HepG2 (cell line): ENCODE data around the gene KHNYN. TPM values are rescaled to one million over a fixed set of nuclear protein-coding genes. Genes with fewer than 3 reads are reported as not detected.

ENCODE experiments used
- AGO2 ChIP-seq: fragments of 200-400 bp; formaldehyde crosslinking; optimal IDR thresholded peaks from 2 replicates; pipeline ENCODE3; 2017; ENCODE audit warnings: mild to moderate bottlenecking, low read depth, low read length, moderate library complexity
- CHD4 ChIP-seq: fragments of 200-600 bp; sonication (generic); IDR thresholded peaks from 2 replicates; pipeline ENCODE4 v1.7.0; 2017; ENCODE audit warnings: mild to moderate bottlenecking, low read length, borderline replicate concordance
- EEA1 ChIP-seq: sonication (generic); formaldehyde crosslinking; IDR thresholded peaks from 2 replicates; pipeline ENCODE4 v1.5.1; 2020; ENCODE audit warnings: mild to moderate bottlenecking, missing genetic modification reagents, borderline replicate concordance
- FIP1L1 ChIP-seq: fragments of 200-400 bp; formaldehyde crosslinking; IDR thresholded peaks from 2 replicates; pipeline ENCODE4 v1.6.1; 2018; ENCODE audit warnings: low read depth, mild to moderate bottlenecking, low read length, moderate library complexity, borderline replicate concordance; ENCODE audit not compliant: insufficient read depth
- KDM5B ChIP-seq: sonication (generic); formaldehyde crosslinking; IDR thresholded peaks from 2 replicates; pipeline ENCODE4 v1.4.0; 2020; ENCODE audit warnings: missing genetic modification reagents, mild to moderate bottlenecking, borderline replicate concordance
- MAFF ChIP-seq: IDR thresholded peaks from 2 replicates; pipeline ENCODE4 v1.6.1; 2011; ENCODE audit warnings: low read depth, low read length, improper control_type of control experiment
- MAFG ChIP-seq: sonication (generic); formaldehyde crosslinking; IDR thresholded peaks from 2 replicates; pipeline ENCODE4 v1.5.1; 2020; ENCODE audit warnings: mild to moderate bottlenecking, missing genetic modification reagents
- NR2F2 ChIP-seq: IDR thresholded peaks from 2 replicates; pipeline ENCODE4 v1.6.1; 2012; ENCODE audit warnings: low read depth, inconsistent platforms, borderline replicate concordance
- PCBP2 ChIP-seq: fragments of 200-400 bp; formaldehyde crosslinking; optimal IDR thresholded peaks from 2 replicates; pipeline ENCODE3; 2018; ENCODE audit warnings: low read length, low read depth; ENCODE audit not compliant: poor library complexity, severe bottlenecking
- PHF8 ChIP-seq: sonication (generic); formaldehyde crosslinking; IDR thresholded peaks from 2 replicates; pipeline ENCODE4 v1.5.0; 2020; ENCODE audit warnings: missing genetic modification reagents
- RXRB ChIP-seq: IDR thresholded peaks from 2 replicates; pipeline ENCODE4 v1.6.1; 2016; ENCODE audit warnings: borderline replicate concordance, missing genetic modification reagents, missing compliant biosample characterization
- TMF1 ChIP-seq: sonication (generic); formaldehyde crosslinking; IDR thresholded peaks from 2 replicates; pipeline ENCODE4 v1.8.1; 2022; ENCODE audit warnings: low read depth, missing genetic modification reagents
- XRCC5 ChIP-seq: fragments of 200-400 bp; formaldehyde crosslinking; optimal IDR thresholded peaks from 2 replicates; pipeline ENCODE3; 2017; ENCODE audit warnings: mild to moderate bottlenecking, low read length
- ZC3H4 ChIP-seq: sonication (generic); formaldehyde crosslinking; IDR thresholded peaks from 2 replicates; pipeline ENCODE4 v1.4.0; 2020; ENCODE audit warnings: missing genetic modification reagents, borderline replicate concordance
- ZIK1 ChIP-seq: sonication (generic); formaldehyde crosslinking; IDR thresholded peaks from 2 replicates; pipeline ENCODE4 v1.5.0; 2020; ENCODE audit warnings: mild to moderate bottlenecking, low read depth, missing genetic modification reagents, borderline replicate concordance
- ZNF431 ChIP-seq: sonication (generic); formaldehyde crosslinking; IDR thresholded peaks from 2 replicates; pipeline ENCODE4 v1.9.0; 2022; ENCODE audit warnings: missing genetic modification reagents, low read depth, mild to moderate bottlenecking, borderline replicate concordance
- ZNF749 ChIP-seq: sonication (generic); formaldehyde crosslinking; IDR thresholded peaks from 2 replicates; pipeline ENCODE4 v1.8.0; 2022; ENCODE audit warnings: mild to moderate bottlenecking, missing genetic modification reagents, moderate library complexity, borderline replicate concordance
- polyA plus RNA-seq, 8 experiments: library from polyadenylated mRNA; depleted of rRNA in 3 of 8; stranded (reverse) in 7 of 8; unstranded in 1 of 8; fragments of >200 nt; fragmentation: Illumina TruSeq in 4 of 8; extraction: Trizol in 4 of 8; gene quantifications; 2 replicates each; pipeline versions ENCODE4 v1.2.1 to v1.2.3, GENCODE V29; 2011 to 2016; ENCODE audit warnings: low read depth in 4 of 8, missing spikeins in 1 of 8, mixed read lengths in 1 of 8; ENCODE audit not compliant: insufficient read depth in 1 of 8
- total RNA-seq, 5 experiments: library from RNA; depleted of rRNA; stranded (reverse); fragments of >200 nt; fragmentation: Illumina TruSeq; extraction: Trizol; gene quantifications; 2 replicates each; pipeline ENCODE4 v1.2.3, GENCODE V29; 2016; ENCODE audit warnings: low read depth in 1 of 5
- TF ChIP-seq, protein P1 (sequence below): sonication (generic); formaldehyde crosslinking; IDR thresholded peaks from 2 replicates; pipeline ENCODE4 v1.5.1; 2020; ENCODE audit warnings: missing genetic modification reagents, mild to moderate bottlenecking, borderline replicate concordance
- TF ChIP-seq, protein P2 (sequence below): sonication (generic); formaldehyde crosslinking; IDR thresholded peaks from 2 replicates; pipeline ENCODE4 v1.4.0; 2020; ENCODE audit warnings: mild to moderate bottlenecking, missing genetic modification reagents, borderline replicate concordance
- TF ChIP-seq, protein P3 (sequence below): sonication (generic); formaldehyde crosslinking; IDR thresholded peaks from 2 replicates; pipeline ENCODE4 v1.4.0; 2020; ENCODE audit warnings: missing genetic modification reagents
- TF ChIP-seq, protein P4 (sequence below): sonication (generic); formaldehyde crosslinking; IDR thresholded peaks from 2 replicates; pipeline ENCODE4 v1.5.0; 2020; ENCODE audit warnings: mild to moderate bottlenecking, missing genetic modification reagents, moderate library complexity
- TF ChIP-seq, protein P5 (sequence below): sonication (generic); formaldehyde crosslinking; IDR thresholded peaks from 2 replicates; pipeline ENCODE4 v1.8.0; 2022; ENCODE audit warnings: mild to moderate bottlenecking, missing genetic modification reagents, borderline replicate concordance

Gene KHNYN
- total and polyA plus RNA-seq, 2 of the 13 experiments (the other 11 are each of a cell fraction or from before 2014, with no cell fraction given) = 52.8 to 75.7 TPM

DNA sequence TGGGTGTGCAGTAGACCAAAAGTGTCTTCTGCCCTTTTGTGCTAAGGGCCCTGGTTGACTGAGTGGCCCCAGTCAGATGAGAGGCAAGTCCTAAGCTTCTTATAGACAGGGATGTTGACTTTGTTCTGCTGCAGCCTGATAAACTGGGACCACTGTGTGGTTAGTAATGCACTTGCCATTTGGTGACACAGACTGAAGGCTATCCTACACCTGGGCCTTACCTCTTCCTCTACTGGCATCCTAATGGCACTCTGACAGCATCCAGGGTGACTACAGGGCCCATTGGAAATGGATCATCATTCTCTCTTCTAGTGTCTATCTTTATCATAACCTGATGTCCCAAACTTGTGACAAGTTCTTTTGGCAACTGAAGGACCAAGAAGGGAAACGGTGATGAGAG lies 9.5 kb downstream of the KHNYN start (continued):
- no peak for TF ChIP-seq PCBP2
- no peak for TF ChIP-seq XRCC5
- TF ChIP-seq, protein P1, sequence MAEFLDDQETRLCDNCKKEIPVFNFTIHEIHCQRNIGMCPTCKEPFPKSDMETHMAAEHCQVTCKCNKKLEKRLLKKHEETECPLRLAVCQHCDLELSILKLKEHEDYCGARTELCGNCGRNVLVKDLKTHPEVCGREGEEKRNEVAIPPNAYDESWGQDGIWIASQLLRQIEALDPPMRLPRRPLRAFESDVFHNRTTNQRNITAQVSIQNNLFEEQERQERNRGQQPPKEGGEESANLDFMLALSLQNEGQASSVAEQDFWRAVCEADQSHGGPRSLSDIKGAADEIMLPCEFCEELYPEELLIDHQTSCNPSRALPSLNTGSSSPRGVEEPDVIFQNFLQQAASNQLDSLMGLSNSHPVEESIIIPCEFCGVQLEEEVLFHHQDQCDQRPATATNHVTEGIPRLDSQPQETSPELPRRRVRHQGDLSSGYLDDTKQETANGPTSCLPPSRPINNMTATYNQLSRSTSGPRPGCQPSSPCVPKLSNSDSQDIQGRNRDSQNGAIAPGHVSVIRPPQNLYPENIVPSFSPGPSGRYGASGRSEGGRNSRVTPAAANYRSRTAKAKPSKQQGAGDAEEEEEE = 0 out of 2 replicates have a peak, but pooled peaks have one; percentile 26
- TF ChIP-seq AGO2 = peak; percentile 12
- TF ChIP-seq ZIK1 (CRISPR knock-in tag) = no peak
- TF ChIP-seq MAFF = no peak
- TF ChIP-seq PHF8 = no peak
- no peak for TF ChIP-seq NR2F2
- TF ChIP-seq TMF1 (CRISPR knock-in tag) = no peak
- TF ChIP-seq CHD4 = no peak
- TF ChIP-seq, protein P2, sequence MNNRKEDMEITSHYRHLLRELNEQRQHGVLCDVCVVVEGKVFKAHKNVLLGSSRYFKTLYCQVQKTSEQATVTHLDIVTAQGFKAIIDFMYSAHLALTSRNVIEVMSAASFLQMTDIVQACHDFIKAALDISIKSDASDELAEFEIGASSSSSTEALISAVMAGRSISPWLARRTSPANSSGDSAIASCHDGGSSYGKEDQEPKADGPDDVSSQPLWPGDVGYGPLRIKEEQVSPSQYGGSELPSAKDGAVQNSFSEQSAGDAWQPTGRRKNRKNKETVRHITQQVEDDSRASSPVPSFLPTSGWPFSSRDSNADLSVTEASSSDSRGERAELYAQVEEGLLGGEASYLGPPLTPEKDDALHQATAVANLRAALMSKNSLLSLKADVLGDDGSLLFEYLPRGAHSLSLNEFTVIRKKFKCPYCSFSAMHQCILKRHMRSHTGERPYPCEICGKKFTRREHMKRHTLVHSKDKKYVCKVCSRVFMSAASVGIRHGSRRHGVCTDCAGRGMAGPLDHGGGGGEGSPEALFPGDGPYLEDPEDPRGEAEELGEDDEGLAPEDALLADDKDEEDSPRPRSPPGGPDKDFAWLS (CRISPR knock-in tag) = no peak
- TF ChIP-seq KDM5B (CRISPR knock-in tag) = no peak
- no peak for TF ChIP-seq FIP1L1
- TF ChIP-seq ZNF431 (CRISPR knock-in tag) = no peak
- TF ChIP-seq MAFG = no peak
- TF ChIP-seq RXRB = no peak
- TF ChIP-seq, protein P3, sequence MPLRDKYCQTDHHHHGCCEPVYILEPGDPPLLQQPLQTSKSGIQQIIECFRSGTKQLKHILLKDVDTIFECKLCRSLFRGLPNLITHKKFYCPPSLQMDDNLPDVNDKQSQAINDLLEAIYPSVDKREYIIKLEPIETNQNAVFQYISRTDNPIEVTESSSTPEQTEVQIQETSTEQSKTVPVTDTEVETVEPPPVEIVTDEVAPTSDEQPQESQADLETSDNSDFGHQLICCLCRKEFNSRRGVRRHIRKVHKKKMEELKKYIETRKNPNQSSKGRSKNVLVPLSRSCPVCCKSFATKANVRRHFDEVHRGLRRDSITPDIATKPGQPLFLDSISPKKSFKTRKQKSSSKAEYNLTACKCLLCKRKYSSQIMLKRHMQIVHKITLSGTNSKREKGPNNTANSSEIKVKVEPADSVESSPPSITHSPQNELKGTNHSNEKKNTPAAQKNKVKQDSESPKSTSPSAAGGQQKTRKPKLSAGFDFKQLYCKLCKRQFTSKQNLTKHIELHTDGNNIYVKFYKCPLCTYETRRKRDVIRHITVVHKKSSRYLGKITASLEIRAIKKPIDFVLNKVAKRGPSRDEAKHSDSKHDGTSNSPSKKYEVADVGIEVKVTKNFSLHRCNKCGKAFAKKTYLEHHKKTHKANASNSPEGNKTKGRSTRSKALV (CRISPR knock-in tag) = no peak
- TF ChIP-seq, protein P4, sequence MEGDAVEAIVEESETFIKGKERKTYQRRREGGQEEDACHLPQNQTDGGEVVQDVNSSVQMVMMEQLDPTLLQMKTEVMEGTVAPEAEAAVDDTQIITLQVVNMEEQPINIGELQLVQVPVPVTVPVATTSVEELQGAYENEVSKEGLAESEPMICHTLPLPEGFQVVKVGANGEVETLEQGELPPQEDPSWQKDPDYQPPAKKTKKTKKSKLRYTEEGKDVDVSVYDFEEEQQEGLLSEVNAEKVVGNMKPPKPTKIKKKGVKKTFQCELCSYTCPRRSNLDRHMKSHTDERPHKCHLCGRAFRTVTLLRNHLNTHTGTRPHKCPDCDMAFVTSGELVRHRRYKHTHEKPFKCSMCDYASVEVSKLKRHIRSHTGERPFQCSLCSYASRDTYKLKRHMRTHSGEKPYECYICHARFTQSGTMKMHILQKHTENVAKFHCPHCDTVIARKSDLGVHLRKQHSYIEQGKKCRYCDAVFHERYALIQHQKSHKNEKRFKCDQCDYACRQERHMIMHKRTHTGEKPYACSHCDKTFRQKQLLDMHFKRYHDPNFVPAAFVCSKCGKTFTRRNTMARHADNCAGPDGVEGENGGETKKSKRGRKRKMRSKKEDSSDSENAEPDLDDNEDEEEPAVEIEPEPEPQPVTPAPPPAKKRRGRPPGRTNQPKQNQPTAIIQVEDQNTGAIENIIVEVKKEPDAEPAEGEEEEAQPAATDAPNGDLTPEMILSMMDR (CRISPR knock-in tag) = no peak
- TF ChIP-seq EEA1 (CRISPR knock-in tag) = no peak
- no peak for TF ChIP-seq ZC3H4 (CRISPR knock-in tag)
- peak; percentile 45; the same call in 1 of the 2 replicates for TF ChIP-seq ZNF749 (CRISPR knock-in tag)
- TF ChIP-seq, protein P5, sequence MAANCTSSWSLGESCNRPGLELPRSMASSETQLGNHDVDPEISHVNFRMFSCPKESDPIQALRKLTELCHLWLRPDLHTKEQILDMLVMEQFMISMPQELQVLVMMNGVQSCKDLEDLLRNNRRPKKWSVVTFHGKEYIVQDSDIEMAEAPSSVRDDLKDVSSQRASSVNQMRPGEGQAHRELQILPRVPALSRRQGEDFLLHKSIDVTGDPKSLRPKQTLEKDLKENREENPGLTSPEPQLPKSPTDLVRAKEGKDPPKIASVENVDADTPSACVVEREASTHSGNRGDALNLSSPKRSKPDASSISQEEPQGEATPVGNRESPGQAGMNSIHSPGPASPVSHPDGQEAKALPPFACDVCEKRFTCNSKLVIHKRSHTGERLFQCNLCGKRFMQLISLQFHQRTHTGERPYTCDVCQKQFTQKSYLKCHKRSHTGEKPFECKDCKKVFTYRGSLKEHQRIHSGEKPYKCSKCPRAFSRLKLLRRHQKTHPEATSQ (CRISPR knock-in tag) = no peak
